ENCODE results near the gene MS4A8. TPM values are rescaled to one million over a fixed set of nuclear protein-coding genes. Genes with fewer than 3 reads are reported as not detected.

Gene MS4A8
- total and polyA plus RNA-seq, 2 of the 4 experiments (the other 2 are of a cell fraction), result not detected

- Histone ChIP-seq H3K23ac (ENCODE audit: low read depth, low read length) (no peak within 1 kb of the TSS), H3K56ac (ENCODE audit: extremely low read depth, insufficient read depth, low read length) (no peak within 1 kb of the TSS), H3K4me3 (ENCODE audit: insufficient read depth, low read depth, low read length) (no peak within 1 kb of the TSS), H4K5ac (ENCODE audit: low read depth, low read length) (no peak within 1 kb of the TSS), H3K4ac (ENCODE audit: low read depth, low read length) (no peak within 1 kb of the TSS), H2BK15ac (ENCODE audit: low read depth, low read length) (no peak within 1 kb of the TSS), H2BK120ac (ENCODE audit: low read depth, low read length) (no peak within 1 kb of the TSS), H3K36me3 (ENCODE audit: control insufficient read depth, insufficient read depth, low read length) (no peaks in the 10 kb centered on the region), H3K27ac (ENCODE audit: insufficient read depth, low read length) (no peak within 1 kb of the TSS), H3K4me2 (ENCODE audit: low read depth, low read length) (no peak within 1 kb of the TSS), H4K8ac (ENCODE audit: low read depth in 2 of 2, low read length in 2 of 2) (no peak within 1 kb of the TSS), H4K91ac (ENCODE audit: insufficient read depth, low read depth, low read length) (no peak within 1 kb of the TSS), H3K9ac (ENCODE audit: low read depth, low read length) (no peak within 1 kb of the TSS), H2AK5ac (ENCODE audit: low read depth, low read length) (no peak within 1 kb of the TSS), H2BK5ac (ENCODE audit: low read depth, low read length, poor library complexity, severe bottlenecking) (no peak within 1 kb of the TSS), H3K9me1 (ENCODE audit: insufficient read depth, low read length) (no peaks in the 10 kb centered on the region), H3K18ac (ENCODE audit: low read depth, low read length) (no peak within 1 kb of the TSS), H3K9me3 (ENCODE audit: control insufficient read depth, insufficient read depth, low read length) (no peaks in the 10 kb centered on the region), H3K27me3 (ENCODE audit: control insufficient read depth, insufficient read depth, low read length) (no peaks in the 10 kb centered on the region), H3K79me1 (ENCODE audit: low read depth in 1 of 2, low read length in 2 of 2) (no peaks in the 10 kb centered on the region), H2AK9ac (replicated peaks; ENCODE audit: low read depth, low read length, poor library complexity) (no peak within 1 kb of the TSS), H4K20me1 (ENCODE audit: insufficient read depth, low read length) (no peaks in the 10 kb centered on the region), H3K14ac (replicated peaks; ENCODE audit: low read depth, low read length) (no peak within 1 kb of the TSS), H3K4me1 (ENCODE audit: control insufficient read depth, insufficient read depth, low read length) (no peaks in the 10 kb centered on the region), H2BK20ac (ENCODE audit: low read depth, low read length) (no peak within 1 kb of the TSS), H2AFZ (replicated peaks; ENCODE audit: low read length, poor library complexity) (no peak within 1 kb of the TSS)
- no peak for ATAC-seq (ENCODE audit: low read depth)
- no TSS peak for BruUV-seq (replicated peaks)
- POLR2A ChIA-PET (ENCODE audit: unreplicated experiment), result no interaction called here
- DNase-seq, result no peak
- intact Hi-C loops (cut with micrococcal nuclease) (no loop called here), dilution Hi-C loops (cut with HindIII; ENCODE audit: low sequenced_read_pairs, unreplicated experiment) (no loop called here), in situ Hi-C loops (cut with MboI; ENCODE audit: low sequenced_read_pairs) (no loop called here)
- 100% methylated on average over 1 of the region's 3 CpGs; no CpG with 5 or more reads in 1 of the 2 experiments for WGBS, 2 experiments (ENCODE audit: extremely low coverage in 2 of 2, insufficient read length in 1 of 2)
- no peak for TF ChIP-seq BHLHE40 (IDR thresholded peaks at IDR 0.05; ENCODE audit: low read depth, low read length)
- CTCF ChIA-PET, result no interaction called here
Measured at GRCh38 chr11:60724420-60724819, 25.0 kb downstream of the MS4A8 start, which contains the start of gene MS4A18. TSS of gene MS4A18 (plus strand) at chr11:60724720.

Measured in IMR-90 (cell line).